ENCODE data around the gene FAAP20. TPM values are rescaled to one million over a fixed set of nuclear protein-coding genes. Genes with fewer than 3 reads are reported as not detected.

FAAP20 gene
- total and polyA plus RNA-seq, 10 of the 15 experiments (the other 5 are each of a cell fraction or from before 2014, with no cell fraction given), result 0.79 to 91.8 (median 20.9) TPM

DNA sequence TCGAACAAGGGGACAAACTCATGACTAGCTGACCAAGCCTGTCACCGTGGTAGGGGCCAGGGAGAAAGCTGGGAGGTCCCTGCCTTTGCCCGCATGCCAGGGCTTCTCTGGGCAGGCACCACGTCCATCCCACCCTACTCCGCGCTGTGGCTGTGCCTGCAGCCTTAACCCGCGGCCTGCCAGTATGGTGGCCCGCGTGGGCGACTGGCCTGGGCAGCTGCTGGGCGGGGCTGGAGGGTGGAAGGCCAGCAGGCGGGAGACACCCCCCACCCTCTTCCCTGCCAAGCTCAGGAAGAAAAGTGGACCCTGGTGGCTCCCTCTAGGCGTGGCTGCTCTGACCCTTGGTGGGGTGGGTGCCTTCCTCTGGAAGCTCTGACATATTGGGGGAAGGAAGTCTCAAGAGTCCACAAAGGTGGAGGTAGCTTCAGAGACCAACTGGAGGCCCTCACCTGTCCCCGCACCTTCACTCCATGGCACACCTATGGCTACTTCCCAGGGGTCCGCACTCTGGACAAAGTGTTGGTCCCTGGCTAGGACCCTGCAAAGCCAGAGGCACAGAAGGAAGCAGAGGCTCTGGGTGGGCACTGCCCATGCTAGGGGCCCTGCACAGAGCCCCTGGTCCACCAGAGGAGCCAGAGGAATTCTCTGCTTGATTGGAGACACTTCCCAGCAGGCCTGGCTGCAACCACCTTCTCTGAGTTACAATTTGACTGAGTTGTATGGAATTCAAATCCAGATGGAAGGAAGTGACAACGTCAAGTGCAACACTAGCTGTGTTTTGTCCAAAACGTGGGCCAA lies 30.3 kb upstream of the FAAP20 start (continued):
- TF ChIP-seq ESRRA (IDR thresholded peaks at IDR 0.05; ENCODE audit: low read length) (no peak), SPI1 (IDR thresholded peaks at IDR 0.05; ENCODE audit: borderline replicate concordance, insufficient read depth, low read depth, low read length) (no peak), SMAD1 (IDR thresholded peaks at IDR 0.05; ENCODE audit: low read depth, partially characterized antibody) (no peak)
- TF ChIP-seq, protein P1, sequence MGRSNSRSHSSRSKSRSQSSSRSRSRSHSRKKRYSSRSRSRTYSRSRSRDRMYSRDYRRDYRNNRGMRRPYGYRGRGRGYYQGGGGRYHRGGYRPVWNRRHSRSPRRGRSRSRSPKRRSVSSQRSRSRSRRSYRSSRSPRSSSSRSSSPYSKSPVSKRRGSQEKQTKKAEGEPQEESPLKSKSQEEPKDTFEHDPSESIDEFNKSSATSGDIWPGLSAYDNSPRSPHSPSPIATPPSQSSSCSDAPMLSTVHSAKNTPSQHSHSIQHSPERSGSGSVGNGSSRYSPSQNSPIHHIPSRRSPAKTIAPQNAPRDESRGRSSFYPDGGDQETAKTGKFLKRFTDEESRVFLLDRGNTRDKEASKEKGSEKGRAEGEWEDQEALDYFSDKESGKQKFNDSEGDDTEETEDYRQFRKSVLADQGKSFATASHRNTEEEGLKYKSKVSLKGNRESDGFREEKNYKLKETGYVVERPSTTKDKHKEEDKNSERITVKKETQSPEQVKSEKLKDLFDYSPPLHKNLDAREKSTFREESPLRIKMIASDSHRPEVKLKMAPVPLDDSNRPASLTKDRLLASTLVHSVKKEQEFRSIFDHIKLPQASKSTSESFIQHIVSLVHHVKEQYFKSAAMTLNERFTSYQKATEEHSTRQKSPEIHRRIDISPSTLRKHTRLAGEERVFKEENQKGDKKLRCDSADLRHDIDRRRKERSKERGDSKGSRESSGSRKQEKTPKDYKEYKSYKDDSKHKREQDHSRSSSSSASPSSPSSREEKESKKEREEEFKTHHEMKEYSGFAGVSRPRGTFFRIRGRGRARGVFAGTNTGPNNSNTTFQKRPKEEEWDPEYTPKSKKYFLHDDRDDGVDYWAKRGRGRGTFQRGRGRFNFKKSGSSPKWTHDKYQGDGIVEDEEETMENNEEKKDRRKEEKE (IDR thresholded peaks at IDR 0.05), result no peak
- TF ChIP-seq, protein P2, sequence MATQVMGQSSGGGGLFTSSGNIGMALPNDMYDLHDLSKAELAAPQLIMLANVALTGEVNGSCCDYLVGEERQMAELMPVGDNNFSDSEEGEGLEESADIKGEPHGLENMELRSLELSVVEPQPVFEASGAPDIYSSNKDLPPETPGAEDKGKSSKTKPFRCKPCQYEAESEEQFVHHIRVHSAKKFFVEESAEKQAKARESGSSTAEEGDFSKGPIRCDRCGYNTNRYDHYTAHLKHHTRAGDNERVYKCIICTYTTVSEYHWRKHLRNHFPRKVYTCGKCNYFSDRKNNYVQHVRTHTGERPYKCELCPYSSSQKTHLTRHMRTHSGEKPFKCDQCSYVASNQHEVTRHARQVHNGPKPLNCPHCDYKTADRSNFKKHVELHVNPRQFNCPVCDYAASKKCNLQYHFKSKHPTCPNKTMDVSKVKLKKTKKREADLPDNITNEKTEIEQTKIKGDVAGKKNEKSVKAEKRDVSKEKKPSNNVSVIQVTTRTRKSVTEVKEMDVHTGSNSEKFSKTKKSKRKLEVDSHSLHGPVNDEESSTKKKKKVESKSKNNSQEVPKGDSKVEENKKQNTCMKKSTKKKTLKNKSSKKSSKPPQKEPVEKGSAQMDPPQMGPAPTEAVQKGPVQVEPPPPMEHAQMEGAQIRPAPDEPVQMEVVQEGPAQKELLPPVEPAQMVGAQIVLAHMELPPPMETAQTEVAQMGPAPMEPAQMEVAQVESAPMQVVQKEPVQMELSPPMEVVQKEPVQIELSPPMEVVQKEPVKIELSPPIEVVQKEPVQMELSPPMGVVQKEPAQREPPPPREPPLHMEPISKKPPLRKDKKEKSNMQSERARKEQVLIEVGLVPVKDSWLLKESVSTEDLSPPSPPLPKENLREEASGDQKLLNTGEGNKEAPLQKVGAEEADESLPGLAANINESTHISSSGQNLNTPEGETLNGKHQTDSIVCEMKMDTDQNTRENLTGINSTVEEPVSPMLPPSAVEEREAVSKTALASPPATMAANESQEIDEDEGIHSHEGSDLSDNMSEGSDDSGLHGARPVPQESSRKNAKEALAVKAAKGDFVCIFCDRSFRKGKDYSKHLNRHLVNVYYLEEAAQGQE (IDR thresholded peaks at IDR 0.05; ENCODE audit: low read depth, low read length), result no peak

Data from GM12878 (cell line).